PFSK-1 (cell line): ENCODE results near the gene PLS1.

Experiments used
- POLR2AphosphoS5 ChIP-seq: IDR thresholded peaks from 2 replicates; pipeline ENCODE4 v1.6.1; 2012; ENCODE audit warnings: low read depth, mild to moderate bottlenecking, control low read depth, low read length, moderate library complexity
- SIN3A ChIP-seq: IDR thresholded peaks from 2 replicates; pipeline ENCODE4 v1.6.1; 2012; ENCODE audit warnings: mild to moderate bottlenecking, low read length, moderate library complexity, borderline replicate concordance; ENCODE audit not compliant: insufficient read depth
- TAF1 ChIP-seq: IDR thresholded peaks from 2 replicates; pipeline ENCODE4 v1.6.1; 2012; ENCODE audit warnings: low read length, control low read depth, borderline replicate concordance; ENCODE audit not compliant: insufficient read depth

DNA sequence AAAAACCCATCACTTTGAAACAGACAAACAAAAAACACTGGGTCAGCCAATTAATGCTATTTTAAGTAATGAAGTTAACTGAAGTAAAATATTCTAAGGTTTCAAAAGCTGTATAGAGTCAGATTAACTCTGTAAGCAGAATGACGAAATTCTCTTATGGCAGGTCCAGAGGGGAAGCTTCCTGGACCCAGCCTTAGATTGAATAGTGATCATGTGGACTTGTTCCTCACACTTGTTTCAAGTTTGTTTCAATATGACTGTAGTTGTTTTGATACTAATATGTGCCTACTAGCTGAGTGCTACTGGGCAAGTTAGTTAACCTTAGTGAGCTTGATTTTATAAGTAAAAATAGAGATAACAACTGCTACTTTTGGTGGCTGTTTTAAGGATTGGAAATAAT is 32.6 kb downstream of the PLS1 start:
- TF ChIP-seq POLR2AphosphoS5 (no peak), TAF1 (no peak), SIN3A (no peak)
